Sciatic nerve (tissue), 2 donors: ENCODE data around the gene POLR1C. TPM values are rescaled to one million over a fixed set of nuclear protein-coding genes. Genes with fewer than 3 reads are reported as not detected.
"Not testable (repeated sequence)": the region's sequence is repeated elsewhere in the genome, so short reads cannot be mapped to it uniquely, and the experiment has no call there.

Source experiments
- ATAC-seq: fragments of 200-7000 bp; cut with Tn5 transposase; one replicate; pipeline ENCODE4 v1.9.1; 2020; ENCODE audit warnings: mild to moderate bottlenecking, moderate library complexity
- DNase-seq: peaks from one replicate; pipeline ENCODE4 v3.0.0-alpha.2; 2020; ENCODE audit warnings: low spot score
- intact Hi-C: fragments of 100-400 bp; cut with DNase I; formaldehyde crosslinking; loops from one replicate; pipeline ENCODE4 v1.14.2; 2022
- total RNA-seq: library from RNA; stranded (reverse); fragmentation: NEBNext Ultra II Directional; extraction: Animal tissue kit (Norgen Biotek cat#: 25700); gene quantifications from one replicate; pipeline ENCODE4 v1.2.1, GENCODE V29; 2021
- donor health status: DM: no; HTN: no; CAD: no.
- donor health status: DM: no; HTN: no; CAD: no.

Gene POLR1C
- total RNA-seq, 1 donor from 2014 or later, result 30.3 TPM

DNA sequence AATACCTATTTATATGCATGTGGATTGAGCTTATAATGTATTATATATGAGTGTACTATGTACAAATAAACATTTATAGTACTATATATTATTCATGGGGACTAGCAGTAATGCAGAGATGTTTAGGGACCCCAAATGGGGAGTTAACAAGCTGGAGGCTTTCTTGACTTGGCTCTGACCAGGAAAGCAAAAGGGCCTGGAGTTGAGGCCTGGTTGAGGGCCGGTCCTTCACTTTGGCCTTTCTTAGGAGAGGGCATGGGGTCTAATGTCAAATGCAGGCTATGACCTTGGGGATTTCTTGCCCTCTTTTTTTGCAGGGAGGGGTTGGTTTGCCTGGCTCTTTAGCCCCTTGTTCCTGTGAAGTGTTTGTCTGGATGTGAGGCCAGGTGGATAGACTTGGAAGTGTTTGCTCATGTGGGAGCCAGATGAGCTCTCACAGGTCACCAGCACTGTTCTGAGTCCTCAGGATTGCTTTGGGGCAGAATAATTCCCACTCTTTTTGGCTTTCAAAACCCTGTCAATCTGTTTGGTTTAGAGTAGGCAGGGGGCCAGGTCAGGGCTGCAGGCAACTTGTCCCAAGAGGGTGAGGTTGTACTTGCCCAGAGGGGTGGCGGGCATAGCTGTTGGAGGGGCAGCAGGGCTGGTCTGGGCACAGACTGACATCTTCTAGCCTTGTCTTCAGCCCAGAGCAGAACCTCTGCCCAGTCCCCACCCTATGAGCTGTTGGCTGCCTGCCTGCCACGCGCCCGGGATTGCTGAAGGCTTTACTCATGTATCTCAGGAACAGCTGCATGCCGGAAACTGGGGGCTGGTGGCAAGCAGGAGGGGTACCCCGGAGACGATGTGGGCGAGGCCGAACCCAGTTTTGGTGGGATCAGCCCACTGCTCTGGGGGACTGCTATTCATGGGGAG lies 24.9 kb upstream of the POLR1C start:
- peak; percentile 81 for ATAC-seq
- intact Hi-C loops, result no loop called here
- peak; percentile 88 for DNase-seq

DNA sequence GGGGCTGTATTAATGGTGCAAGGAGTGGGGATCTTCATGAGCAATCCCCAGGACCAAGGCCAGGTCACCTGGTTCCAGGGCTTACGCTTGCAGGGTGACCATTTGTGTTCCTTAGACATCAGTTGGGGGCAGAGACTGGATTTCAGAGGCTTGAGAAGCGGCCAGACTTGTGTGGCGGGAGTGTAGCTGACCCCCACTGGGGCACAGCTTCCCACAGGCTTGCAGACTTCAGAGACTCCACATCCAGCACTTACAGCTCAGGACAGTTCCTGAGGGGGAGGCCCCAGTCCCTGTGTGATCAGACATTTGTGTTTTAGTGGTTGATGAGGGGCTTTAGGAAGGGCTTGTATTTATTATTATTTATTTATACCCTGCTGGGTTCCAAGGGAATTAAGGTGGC lies 24.2 kb upstream of the POLR1C start:
- ATAC-seq, result no peak
- intact Hi-C loops, result no loop called here
- no peak for DNase-seq

DNA sequence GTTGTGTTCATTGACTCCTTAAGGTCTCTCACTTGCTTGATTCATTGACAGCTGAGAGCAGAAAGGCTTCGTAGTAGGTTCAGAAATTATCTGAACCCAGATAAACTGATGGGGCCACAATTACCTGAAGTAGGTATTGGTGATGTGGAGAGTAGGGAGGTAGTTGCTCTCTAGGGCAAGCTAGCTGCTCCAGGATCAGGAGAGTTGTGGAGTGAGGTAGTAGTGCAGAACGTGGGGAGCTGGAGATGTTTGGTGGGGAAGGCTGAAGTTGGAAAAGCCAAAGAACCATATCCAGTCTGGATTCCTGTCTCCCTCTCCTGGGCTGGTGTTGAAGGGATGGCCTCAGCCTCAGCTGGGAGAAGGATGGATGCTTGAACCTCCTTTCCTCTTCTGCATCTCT lies 23.7 kb upstream of the POLR1C start:
- DNase-seq (no peak), ATAC-seq (no peak)
- intact Hi-C loops, result no loop called here

DNA sequence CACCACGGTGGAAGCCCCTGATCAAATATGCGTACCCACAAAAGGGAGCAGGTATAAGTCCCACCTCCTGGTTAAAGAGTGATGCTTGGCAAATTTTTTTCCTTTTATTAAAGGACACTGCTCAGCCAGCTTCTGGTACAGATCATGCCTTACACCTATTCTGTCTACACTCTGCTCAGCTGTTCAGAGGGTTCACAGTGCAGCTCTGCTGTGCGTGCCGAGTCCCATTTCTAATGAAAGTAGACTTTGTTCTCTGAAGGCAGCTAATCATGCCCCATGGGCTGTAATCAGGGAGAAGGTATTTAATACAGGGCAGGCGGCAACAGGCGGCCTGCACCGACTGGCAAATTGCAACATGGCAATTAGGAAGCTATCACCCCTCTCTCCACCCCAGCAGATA lies 23.1 kb upstream of the POLR1C start:
- ATAC-seq (no peak), DNase-seq (no peak)
- intact Hi-C loops, result no loop called here

DNA sequence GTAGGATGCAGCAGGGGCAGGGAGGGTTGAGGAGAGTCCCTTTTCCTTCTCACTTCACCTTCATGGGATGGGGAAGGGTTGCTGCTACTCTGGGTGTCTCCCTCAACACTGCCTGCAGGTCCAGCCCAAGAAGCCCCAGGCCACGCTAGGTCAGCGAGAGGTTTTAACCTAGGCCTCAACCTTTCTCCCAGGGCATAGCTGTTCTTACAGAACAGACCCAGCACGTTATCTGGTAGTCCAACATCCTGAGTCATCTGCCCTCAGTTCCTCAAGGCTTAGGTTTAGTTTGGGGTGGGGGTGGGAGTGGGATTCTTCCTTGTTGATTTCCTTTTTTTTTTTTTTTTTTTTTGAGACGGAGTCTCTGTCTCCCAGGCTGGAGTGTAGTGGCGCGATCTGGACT lies 22.6 kb upstream of the POLR1C start:
- DNase-seq (no peak), ATAC-seq (no peak)
- intact Hi-C loops, result no loop called here

DNA sequence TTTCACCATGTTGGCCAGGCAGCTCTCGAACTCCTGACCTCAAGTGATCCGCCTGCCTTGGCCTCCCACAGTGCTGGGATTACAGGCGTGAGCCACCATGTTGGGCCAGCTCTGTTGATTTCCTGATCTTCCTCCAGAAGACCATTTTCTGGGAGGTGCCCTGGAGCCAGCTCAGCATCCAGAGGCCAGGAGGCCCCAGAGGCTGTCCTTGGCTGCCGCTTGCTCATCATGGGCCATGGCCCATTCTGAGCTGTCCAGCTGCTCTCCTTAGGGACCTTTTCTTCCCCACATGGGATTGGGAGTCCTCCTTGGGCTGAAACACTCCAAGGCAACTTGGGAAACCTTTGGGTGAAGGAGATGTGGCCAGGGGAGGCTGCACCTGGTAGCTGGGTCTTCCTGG lies 22.1 kb upstream of the POLR1C start:
- ATAC-seq, result no peak
- DNase-seq, result no peak
- intact Hi-C loops, result no loop called here

DNA sequence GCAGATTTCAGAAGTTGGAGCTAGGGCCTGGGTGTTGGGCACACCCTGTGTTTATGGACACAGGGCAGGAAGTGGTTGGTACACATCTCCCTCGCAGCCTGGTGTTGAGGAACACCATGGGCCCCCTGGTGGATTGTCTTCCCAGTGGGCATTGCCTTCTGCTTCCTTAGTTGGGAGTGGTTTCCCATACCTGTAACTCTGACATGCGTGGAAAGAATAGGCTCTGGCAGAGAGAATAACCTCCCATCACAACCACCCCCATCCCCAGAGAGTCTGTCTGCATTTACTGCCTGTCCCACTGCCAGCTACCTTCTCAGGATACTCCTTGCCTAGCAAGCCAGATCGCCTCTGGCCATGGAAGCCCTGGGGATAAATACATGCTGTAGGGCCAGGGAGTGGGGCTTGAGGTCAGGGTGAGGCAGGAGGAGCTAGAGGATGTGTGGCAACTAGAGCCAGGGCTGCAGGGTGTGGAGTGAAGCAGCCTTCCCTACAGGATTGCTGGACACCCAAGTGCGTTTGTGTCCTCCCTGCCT lies 21.4 kb upstream of the POLR1C start:
- DNase-seq (no peak), ATAC-seq (no peak)
- intact Hi-C loops, result no loop called here

DNA sequence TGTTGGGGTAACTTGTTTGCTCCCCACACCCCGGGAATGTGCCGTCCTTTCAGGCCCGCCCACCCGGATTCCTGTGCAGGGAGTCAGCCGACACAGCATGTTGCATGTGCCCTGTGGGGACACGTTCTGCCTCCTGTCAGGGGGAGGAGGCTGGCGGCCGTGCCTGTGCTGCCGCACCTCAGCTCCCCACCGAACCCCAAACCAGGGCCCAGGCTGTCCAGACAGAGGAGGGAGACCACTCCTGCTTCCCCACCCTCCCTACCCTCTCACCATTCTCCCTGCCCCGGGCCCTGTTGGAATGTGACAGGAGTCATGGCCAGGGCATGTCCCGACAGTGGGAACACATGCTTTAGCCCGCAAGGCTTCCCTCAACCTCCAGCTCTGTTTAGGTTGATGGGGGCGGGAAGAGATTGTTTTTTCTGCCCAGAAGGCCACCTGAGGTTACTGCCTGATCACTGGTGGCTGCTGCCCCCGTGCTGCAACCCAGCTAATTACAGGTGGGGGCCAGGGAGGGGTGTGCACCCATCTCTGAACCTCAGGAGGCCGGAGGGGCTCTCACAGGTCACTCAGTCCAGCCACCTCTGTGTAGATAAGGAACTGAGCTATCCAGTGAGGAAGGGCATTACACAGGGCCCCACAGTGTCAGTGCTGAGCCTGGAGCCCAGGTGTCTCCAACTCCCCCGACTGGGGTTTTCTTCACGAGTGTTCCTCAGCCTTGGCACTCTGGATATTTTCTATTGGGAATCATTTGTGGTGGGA lies 20.3 kb upstream of the POLR1C start:
- peak; percentile 45 for ATAC-seq
- intact Hi-C loops, result no loop called here
- no peak for DNase-seq

DNA sequence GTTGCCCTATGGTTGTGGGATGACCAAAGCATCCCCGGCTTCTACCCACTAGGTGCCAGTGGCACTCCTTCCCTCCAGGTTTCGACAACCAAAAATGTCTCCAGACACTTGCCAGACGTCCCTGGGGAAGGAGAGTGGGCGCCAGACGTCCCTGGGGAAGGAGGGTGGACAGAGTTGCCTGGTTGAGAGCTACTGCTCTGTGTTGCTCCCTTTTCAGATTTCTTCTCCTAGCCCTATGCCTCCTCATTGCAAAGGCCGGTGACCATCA lies 19.8 kb upstream of the POLR1C start:
- intact Hi-C loops, result no loop called here
- DNase-seq, result no peak
- ATAC-seq, result no peak

DNA sequence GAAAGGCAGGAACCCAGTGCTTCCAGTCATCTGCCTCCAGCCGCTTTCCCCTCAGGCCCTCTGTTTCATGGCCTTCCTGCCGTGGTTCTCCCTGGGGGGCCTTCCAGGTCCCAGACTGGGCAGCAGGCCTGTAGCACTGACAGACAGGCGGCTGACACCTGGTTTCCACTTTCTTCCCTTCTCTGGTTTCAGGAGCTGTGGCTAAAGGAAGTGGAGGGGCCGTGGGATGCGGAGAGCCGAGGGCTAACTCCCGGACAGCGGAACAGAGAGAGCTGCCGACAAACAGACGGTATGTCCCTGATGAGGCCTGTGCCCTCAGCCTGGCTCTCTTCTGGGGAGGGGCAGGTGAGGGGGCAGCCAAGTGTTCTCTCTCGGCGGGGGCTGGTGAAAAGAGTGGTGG lies 19.2 kb upstream of the POLR1C start:
- ATAC-seq, result no peak
- intact Hi-C loops, result no loop called here
- no peak for DNase-seq

DNA sequence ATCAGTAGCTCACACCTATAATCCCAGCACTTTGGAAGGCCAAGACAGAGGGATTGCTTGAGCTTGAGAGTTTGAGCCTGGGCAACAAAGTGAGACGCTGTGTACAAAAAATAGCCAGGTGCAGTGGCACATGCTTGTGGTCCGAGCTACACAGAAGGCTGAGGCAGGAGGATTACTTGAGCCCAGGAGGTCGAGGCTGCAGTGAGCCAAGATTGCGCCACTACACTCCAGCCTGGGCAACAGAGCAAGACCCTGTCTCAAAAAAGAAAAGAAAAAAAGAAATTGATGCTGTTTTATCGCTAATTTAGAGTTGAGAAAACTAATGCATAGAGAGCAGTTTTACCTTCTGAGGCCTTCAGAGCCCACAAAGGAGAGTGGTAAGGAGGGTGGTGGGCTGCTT lies 18.6 kb upstream of the POLR1C start:
- ATAC-seq, intact Hi-C loops, DNase-seq: not testable (repeated sequence)

DNA sequence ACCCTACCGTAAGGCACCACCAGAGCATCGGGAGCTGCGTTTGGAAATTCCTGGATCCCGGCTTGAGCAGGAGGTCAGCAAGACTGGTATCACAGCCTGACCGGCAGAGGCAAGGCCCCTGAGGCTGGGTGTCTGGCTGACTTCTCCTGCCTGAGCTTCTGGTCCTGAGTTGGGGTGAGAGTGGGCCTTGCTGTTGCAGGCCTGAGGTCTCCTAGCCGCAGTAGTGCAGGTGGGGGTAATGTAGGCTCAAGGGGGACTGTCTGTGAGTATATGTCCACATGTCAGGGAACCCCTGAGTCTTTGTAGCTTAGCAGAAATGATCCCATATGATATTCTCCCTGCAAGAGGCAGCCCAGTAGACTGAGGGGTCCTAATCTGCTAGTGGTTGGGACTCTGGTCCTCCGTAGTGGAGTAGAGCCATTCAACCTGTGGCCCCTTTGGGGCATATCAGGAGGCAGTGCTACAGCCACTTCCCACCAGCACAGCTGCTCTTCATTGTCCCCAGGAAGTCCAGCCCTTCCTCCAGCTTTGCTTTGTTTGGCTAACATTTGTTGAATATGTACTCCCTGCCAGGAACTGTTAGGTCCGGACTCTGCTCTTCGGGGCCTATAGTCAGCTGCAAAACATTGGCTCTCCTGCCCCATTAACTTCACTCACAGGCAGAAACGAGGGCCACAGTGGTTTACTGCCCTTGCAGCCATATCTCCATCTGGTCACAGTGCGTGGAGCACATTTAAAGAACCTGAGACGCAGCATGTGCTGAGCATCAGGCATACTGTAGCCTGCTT lies 17.7 kb upstream of the POLR1C start:
- DNase-seq (no peak), ATAC-seq (peak; percentile 69)
- intact Hi-C loops, result no loop called here

DNA sequence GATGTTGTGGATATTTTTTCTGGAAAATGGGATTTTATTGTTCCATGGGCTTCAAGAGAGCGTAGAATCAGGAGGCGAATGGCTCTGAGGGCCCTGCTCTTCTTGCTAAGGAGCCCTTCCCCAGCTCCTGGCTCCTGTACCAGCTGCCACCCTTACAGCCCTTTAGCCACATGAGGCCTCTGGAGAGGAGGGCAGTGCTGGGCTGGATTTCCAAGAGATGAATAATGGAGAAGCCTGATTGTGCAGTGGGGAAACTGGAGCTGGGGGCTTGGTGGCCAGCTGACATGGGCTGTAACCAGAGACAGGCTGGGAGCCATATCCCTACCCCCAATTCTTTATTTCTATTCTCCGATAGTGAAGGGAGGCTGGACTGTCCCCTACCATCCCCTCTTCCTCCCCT lies 16.0 kb upstream of the POLR1C start:
- intact Hi-C loops, result no loop called here
- DNase-seq (no peak), ATAC-seq (no peak)

DNA sequence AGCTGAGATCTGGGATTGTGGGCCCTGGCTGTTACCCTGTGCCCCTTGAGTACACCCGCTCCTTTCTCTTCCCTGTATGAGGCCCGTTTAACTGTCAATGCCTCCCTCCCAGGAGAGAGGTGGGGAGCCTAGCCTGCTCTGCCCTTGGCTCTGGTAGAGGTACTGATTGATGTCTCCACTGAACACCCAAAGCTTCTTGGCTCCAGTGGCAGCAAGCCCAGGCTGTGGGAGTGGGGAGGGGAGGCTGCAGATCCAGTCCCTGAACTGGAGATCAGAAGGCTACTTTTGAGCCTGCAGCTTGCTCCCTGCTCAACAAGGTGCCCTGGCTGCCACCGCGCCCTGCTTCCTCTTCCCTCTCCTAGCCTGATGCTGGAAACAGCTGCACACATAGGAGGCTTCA lies 14.2 kb upstream of the POLR1C start:
- intact Hi-C loops, result no loop called here
- ATAC-seq (no peak), DNase-seq (no peak)

DNA sequence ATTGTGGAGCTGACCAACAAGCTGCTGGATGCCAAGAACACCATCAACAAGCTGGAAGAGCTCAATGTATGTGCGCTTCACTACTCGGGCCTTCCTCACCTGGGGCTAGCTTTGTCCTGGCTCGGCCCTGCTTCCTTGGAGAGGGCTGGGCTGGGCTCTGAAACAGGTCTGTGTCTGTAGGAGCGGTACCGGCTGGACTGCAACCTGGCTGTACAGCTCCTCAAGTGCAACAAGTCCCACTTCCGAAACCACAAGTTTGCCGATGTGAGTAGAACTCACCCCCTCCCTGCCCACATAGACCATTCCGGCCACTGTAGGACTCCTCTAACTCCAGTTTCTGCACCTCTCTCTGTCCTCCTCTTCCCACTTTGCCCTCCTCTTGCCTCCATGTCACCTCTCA lies 13.4 kb upstream of the POLR1C start:
- intact Hi-C loops, result no loop called here
- ATAC-seq, result no peak
- no peak for DNase-seq

DNA sequence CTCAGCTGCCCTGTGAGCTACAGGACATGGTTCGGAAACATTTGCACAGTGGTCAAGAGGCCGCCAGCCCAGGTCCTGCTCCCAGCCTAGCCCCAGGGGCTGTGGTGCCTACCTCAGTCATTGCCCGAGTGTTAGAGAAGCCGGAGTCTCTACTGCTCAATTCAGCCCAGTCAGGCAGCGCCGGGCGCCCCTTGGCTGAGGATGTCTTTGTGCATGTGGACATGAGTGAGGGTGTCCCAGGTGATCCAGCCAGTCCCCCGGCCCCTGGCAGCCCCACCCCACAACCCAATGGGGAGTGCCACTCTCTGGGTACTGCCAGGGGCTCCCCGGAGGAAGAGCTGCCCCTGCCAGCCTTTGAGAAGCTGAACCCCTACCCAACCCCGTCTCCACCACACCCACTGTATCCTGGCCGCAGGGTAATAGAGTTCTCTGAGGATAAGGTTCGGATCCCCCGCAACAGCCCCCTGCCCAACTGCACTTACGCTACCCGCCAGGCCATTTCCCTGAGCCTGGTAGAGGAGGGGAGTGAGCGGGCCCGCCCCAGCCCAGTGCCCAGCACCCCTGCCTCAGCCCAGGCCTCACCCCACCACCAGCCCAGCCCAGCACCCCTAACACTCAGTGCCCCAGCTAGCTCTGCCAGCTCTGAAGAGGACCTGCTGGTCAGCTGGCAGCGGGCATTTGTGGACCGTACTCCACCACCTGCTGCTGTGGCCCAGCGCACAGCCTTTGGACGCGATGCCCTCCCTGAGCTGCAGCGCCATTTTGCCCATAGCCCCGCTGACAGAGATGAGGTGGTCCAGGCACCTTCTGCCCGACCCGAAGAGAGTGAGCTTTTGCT lies 11.9 kb upstream of the POLR1C start:
- ATAC-seq (no peak), DNase-seq (no peak)
- intact Hi-C loops, result loop anchor here (5.0 kb wide), 1 partner anchor 53 kb away; no protein-coding TSS in a partner anchor

DNA sequence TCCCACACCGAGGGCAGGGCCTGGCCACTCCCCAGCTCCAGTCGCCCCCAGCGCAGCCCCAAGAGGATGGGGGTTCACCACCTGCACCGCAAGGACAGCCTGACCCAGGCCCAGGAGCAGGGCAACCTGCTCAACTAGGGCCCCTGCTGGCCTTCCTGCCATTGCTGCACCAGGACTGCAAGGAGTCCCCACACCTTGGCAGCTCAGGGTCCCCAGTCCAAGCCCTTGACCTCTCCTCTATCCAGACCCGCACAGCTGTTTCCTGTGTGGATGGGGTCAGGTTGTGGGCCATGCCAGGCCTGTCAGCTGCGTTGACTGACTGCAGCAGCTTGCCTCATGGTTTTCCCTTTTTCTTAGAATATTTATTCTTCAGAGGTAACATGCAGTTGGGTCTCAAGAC lies 11.2 kb upstream of the POLR1C start:
- DNase-seq (no peak), ATAC-seq (no peak)
- intact Hi-C loops, result loop anchor here (2.0 to 5.0 kb wide), 2 partner anchors 53 to 119 kb away; no protein-coding TSS in a partner anchor

DNA sequence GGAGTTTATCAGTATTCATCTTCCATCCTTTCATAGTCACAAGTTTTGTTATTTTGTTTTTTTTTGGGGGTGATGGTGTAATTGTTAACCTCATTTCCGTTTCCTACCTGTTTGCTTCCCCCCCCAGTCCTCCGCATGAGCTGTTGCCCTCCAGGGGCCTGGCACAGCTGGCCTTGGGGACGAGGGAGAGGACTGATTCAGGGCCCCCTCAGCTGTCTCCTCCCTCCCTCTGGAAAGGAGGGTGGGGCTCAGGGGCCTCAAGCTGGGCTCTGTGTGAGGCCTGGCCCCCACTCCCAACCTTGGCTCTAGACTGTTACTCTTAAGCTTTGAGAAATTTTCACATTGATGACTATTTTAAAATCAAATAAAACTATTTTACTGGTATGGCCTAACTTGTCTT lies 10.7 kb upstream of the POLR1C start:
- intact Hi-C loops, result loop anchor here (2.0 to 5.0 kb wide), 2 partner anchors 54 to 119 kb away; no protein-coding TSS in a partner anchor
- DNase-seq (no peak), ATAC-seq (no peak)
